A549 (cell line): ENCODE data around the gene HIPK1.

Experiments
- CBX2 ChIP-seq: fragments of 200-600 bp; sonication (generic); IDR thresholded peaks from 2 replicates; pipeline ENCODE4 v1.6.1; 2016; ENCODE audit warnings: low read depth, mild to moderate bottlenecking, borderline replicate concordance
- CHD2 ChIP-seq: fragments of 150-350 bp; IDR thresholded peaks from 2 replicates; pipeline ENCODE4 v1.6.1; 2014; ENCODE audit warnings: low read length; ENCODE audit not compliant: partially characterized antibody
- CTCF ChIP-seq: fragments of >200 bp; sonication (Bioruptor Twin); formaldehyde crosslinking; IDR thresholded peaks from 3 replicates; pipeline ENCODE4 v1.5.1; 2016
- ESRRA ChIP-seq: fragments of 150-350 bp; IDR thresholded peaks from 2 replicates; pipeline ENCODE4 v1.6.1; 2014; ENCODE audit warnings: mild to moderate bottlenecking, low read length, borderline replicate concordance
- FOSL2 ChIP-seq, 2 experiments: fragments of 450-650 bp in 1 of 2; fragments of >200 bp in 1 of 2; sonication (Bioruptor Twin) in 1 of 2; formaldehyde crosslinking; IDR thresholded peaks; 2 replicates each; pipeline versions ENCODE4 v1.5.0 to v1.6.1; 2016 to 2020; ENCODE audit warnings: mild to moderate bottlenecking in 1 of 2, moderate library complexity in 1 of 2
- JUNB ChIP-seq: fragments of >200 bp; sonication (Bioruptor Twin); formaldehyde crosslinking; IDR thresholded peaks from 2 replicates; pipeline ENCODE4 v1.6.1; 2016
- KDM1A ChIP-seq: fragments of 200-600 bp; sonication (generic); IDR thresholded peaks from 2 replicates; pipeline ENCODE4 v1.6.1; 2016; ENCODE audit warnings: low read depth, mild to moderate bottlenecking
- MAFK ChIP-seq: fragments of 450-650 bp; IDR thresholded peaks from 2 replicates; pipeline ENCODE4 v1.6.1; 2014; ENCODE audit not compliant: partially characterized antibody
- MAZ ChIP-seq: fragments of 150-350 bp; IDR thresholded peaks from 2 replicates; pipeline ENCODE4 v1.6.1; 2014; ENCODE audit warnings: antibody characterized with exemption, low read depth, low read length, borderline replicate concordance
- POLR2A ChIP-seq: IDR thresholded peaks from 2 replicates; pipeline ENCODE4 v1.6.1; 2012; ENCODE audit warnings: mild to moderate bottlenecking, low read length
- RAD21 ChIP-seq, 2 experiments: fragments of >200 bp in 1 of 2; sonication (Bioruptor Twin) in 1 of 2; formaldehyde crosslinking in 1 of 2; IDR thresholded peaks in 1 of 2; conservative IDR thresholded peaks in 1 of 2; 2 replicates in 1 of 2; 3 replicates in 1 of 2; pipeline ENCODE4 v1.6.1; 2012 to 2018; ENCODE audit warnings: inconsistent platforms in 1 of 2
- REST ChIP-seq: fragments of 200-600 bp; sonication (generic); IDR thresholded peaks from 2 replicates; pipeline ENCODE4 v1.6.1; 2016; ENCODE audit warnings: antibody characterized with exemption, mild to moderate bottlenecking, moderate library complexity
- TF ChIP-seq, protein P1 (sequence below): fragments of 150-350 bp; IDR thresholded peaks from 2 replicates; pipeline ENCODE4 v1.6.1; 2014; ENCODE audit warnings: low read depth, mild to moderate bottlenecking, low read length

DNA sequence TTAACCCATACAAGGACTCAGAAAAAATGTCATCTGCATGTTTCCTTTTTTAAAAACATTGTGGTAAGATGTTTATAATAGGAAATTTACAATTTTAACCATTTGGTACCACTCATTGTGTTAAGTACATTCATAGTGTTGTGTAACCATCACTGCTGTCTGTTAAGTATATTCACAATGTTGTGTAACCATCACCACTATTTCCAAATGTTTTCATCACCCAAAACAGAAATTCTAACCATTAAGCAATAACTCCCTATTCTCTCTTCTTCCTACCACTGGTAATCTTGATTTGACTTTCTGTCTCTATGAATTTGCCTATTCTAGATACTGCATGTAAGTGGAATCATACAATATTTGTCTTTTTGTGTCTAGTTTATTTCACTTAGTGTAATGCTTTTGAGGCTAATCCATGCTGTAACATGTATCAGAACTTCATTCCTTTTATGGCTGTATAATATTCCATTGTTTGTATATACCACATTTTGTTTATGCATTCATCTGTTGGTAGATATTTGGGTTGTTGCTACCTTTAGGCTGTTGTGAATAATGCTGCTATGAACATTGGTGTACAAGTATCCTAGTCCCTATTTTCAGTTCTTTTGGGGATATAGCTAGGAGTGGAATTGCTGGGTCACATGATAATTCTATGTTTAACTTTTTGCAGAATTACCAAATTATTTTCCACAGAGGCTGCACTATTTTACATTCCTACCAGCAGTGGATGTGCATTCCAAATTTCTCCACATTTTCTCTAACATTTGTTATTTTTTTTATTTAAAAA, 14.1 kb downstream of the HIPK1 start:
- no peak for TF ChIP-seq CHD2
- no peak for TF ChIP-seq CTCF
- no peak for TF ChIP-seq POLR2A
- TF ChIP-seq, protein P1, sequence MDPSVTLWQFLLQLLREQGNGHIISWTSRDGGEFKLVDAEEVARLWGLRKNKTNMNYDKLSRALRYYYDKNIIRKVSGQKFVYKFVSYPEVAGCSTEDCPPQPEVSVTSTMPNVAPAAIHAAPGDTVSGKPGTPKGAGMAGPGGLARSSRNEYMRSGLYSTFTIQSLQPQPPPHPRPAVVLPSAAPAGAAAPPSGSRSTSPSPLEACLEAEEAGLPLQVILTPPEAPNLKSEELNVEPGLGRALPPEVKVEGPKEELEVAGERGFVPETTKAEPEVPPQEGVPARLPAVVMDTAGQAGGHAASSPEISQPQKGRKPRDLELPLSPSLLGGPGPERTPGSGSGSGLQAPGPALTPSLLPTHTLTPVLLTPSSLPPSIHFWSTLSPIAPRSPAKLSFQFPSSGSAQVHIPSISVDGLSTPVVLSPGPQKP, result no peak
- TF ChIP-seq REST, result no peak
- TF ChIP-seq MAFK, result no peak
- TF ChIP-seq MAZ, result no peak
- no peak for TF ChIP-seq RAD21 (conservative IDR thresholded peaks at IDR 0.05 in 1 of 2, IDR thresholded peaks at IDR 0.05 in 1 of 2)
- TF ChIP-seq CBX2, result no peak
- TF ChIP-seq ESRRA, result no peak
- no peak for TF ChIP-seq JUNB
- no peak for TF ChIP-seq KDM1A
- TF ChIP-seq FOSL2 (IDR thresholded peaks at IDR 0.05), result no peak
- no peak for TF ChIP-seq FOSL2 (CRISPR knock-in tag; IDR thresholded peaks at IDR 0.05)
